GM12891 (cell line): ENCODE measurements around the gene DDX47.
"Not testable (repeated sequence)": the region's sequence is repeated elsewhere in the genome, so short reads cannot be mapped to it uniquely, and the experiment has no call there.

ENCODE experiments used
- DNase-seq: peaks from one replicate; pipeline ENCODE4 v3.0.0; 2011; ENCODE audit warnings: low spot score; ENCODE audit not compliant: insufficient read length
- FAIRE-seq: peaks from 2 replicates; lab custom pipeline; 2011; peaks lifted over from hg19 to GRCh38; lab: Jason Lieb, UNC
- PAX5 ChIP-seq: IDR thresholded peaks from 2 replicates; pipeline ENCODE4 v1.6.1; 2011; ENCODE audit warnings: low read length, moderate library complexity, mild to moderate bottlenecking; ENCODE audit not compliant: insufficient read depth, severe bottlenecking
- POLR2A ChIP-seq: IDR thresholded peaks from 2 replicates; pipeline ENCODE4 v1.6.1; 2011; ENCODE audit warnings: low read depth, low read length, control low read depth
- POLR2AphosphoS5 ChIP-seq: IDR thresholded peaks from 2 replicates; pipeline ENCODE4 v1.6.1; 2011; ENCODE audit warnings: low read depth, low read length, control low read depth
- POU2F2 ChIP-seq: IDR thresholded peaks from 2 replicates; pipeline ENCODE4 v1.6.1; 2011; ENCODE audit warnings: low read depth, mild to moderate bottlenecking, control low read depth, low read length, moderate library complexity
- SPI1 ChIP-seq: IDR thresholded peaks from 2 replicates; pipeline ENCODE4 v1.6.1; 2011; ENCODE audit warnings: low read depth, low read length, control low read depth
- TAF1 ChIP-seq: IDR thresholded peaks from 2 replicates; pipeline ENCODE4 v1.6.1; 2011; ENCODE audit warnings: low read depth, low read length, control low read depth

The DDX47 gene

DNA sequence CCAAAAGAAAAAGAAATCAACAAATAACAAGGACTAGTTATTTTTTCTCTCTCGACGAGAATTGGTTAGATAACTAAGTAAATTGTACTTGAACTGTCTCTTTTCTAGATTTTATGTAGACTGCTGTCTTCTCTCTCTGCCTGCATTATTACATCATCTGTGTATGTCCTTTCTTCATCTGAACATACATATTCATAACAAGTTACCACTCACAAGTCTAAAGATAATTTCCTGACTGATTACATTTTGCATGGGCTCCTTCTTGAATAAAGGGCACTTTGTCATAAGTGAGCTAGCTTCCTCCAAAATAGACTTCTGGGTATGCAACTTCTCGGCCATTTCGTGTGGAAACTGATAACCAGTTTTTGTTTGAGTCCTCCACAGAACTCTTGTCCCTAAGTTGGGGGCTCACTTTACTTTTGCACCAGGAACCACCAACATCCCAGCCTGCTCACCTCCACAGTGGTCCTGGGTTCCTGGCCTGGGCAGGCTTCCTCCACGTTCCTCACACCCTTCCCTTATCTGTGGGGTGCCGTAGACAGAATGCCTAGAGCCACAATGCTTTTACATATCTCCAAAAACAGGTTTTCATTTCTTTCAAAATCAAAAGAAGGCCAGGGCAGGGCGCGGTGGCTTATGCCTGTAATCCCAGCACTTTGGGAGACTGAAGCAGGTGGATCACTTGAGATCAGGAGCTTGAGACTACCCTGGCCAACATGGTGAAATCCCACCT lies 6.2 kb upstream of the DDX47 start:
- TF ChIP-seq POLR2AphosphoS5 = no peak
- no peak for TF ChIP-seq PAX5
- no peak for TF ChIP-seq TAF1
- no peak for TF ChIP-seq SPI1
- TF ChIP-seq POLR2A = no peak
- no peak for TF ChIP-seq POU2F2
- FAIRE-seq = no peak
- no peak for DNase-seq

DNA sequence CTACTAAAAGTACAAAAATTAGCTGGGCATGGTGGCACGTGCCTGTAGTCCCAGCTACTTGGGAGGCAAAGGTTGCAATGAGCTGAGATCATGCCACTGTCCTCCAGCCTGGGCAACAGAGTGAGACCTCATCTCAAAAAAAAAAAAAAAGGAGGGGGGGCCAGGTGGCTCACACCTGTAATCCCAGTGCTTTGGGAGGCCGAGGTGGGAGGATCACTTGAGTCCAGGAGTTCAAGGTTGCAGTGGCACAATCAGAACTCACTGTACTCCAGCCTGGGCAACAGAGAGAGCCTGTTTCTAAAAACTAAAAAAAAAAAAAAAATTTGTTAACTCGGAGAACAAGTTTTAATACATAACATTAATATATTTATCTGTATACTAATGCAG lies 5.6 kb upstream of the DDX47 start:
- FAIRE-seq, DNase-seq: not testable (repeated sequence)

- no peak for DNase-seq
- FAIRE-seq = peak; percentile 83
- TF ChIP-seq SPI1 = peak; percentile 31; the same call in 1 of the 2 replicates
- TF ChIP-seq TAF1 = peak; percentile 21; the same call in 1 of the 2 replicates
- TF ChIP-seq POLR2A = no peak
- 0 out of 2 replicates have a peak, but pooled peaks have one; percentile 36 for TF ChIP-seq POU2F2
Observed at GRCh38 chr12:12807970-12808702, 5.0 kb upstream of the DDX47 start.

DNA sequence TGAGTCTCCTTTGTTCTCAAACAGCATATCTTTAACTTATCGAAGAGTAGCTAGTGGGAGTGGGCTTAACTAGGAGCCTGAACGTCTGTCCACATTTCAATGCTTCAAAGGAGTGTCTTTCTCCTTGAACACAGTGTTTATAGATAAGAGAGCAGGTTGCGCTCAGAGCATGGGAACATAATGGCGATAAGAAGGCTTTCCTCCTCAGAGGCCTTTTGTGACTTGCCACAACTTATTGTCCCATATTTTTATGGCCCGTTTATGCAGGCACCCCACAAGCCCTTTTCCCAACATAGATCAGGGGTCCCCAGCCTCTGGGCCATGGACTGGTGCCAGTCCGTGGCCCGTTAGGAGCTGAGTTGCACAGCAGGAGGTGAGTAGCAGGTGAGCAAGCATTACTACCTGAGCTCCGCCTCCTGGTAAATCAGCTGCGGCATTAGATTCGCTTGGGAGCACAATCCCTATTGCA lies 2.6 kb upstream of the DDX47 start:
- FAIRE-seq = no peak
- DNase-seq = no peak
- TF ChIP-seq POLR2A = no peak
- no peak for TF ChIP-seq POU2F2
- no peak for TF ChIP-seq PAX5
- no peak for TF ChIP-seq SPI1
- TF ChIP-seq POLR2AphosphoS5 = no peak
- no peak for TF ChIP-seq TAF1

DNA sequence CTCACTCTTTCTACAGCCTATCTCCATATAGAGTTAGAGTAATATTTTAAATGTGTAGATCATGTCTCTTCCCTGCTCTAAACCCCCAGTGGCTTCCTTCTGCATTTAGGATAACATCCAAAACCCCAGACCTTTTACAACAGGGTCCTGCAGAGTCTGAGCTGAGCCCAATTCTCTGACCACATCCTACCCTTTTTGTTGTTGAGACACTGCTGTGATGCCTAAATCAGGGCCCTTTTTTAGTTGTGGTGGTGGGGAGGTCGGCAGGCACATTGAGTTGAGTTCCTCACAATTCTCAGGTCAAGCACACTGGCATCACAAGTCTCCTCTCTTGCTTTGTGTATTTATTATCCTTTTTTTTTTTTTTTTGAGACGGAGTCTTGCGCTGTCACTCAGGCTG lies 1.8 kb upstream of the DDX47 start:
- DNase-seq = no peak
- TF ChIP-seq PAX5 (no peak), TAF1 (no peak), POLR2A (no peak), POLR2AphosphoS5 (no peak), POU2F2 (no peak), SPI1 (no peak)
- no peak for FAIRE-seq

DNA sequence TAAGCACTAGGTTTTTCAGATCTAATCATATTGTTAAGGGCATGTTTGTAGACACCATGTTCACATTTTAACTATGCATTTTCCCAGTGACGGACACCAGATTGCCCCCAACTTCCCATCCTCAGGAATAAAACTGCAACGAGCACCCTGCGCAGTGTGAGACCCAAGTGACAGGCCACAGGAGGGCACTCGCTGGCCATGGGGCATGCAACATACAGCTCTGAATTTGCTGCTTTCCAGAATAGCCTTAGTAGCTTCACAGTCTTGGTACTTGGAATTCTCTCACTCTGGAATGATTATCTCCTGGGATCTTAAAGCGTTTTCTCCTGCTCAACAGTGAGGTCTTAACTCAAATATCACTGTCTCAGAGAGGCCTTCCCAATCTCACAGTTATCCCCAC lies 972 bp upstream of the DDX47 start:
- no peak for FAIRE-seq
- no peak for TF ChIP-seq PAX5
- TF ChIP-seq POU2F2 = no peak
- no peak for TF ChIP-seq SPI1
- no peak for TF ChIP-seq POLR2AphosphoS5
- no peak for DNase-seq

- DNase-seq = no peak
- FAIRE-seq = peak; percentile 13
- TF ChIP-seq POLR2A (no peak), SPI1 (no peak), TAF1 (no peak), POLR2AphosphoS5 (no peak), PAX5 (no peak), POU2F2 (no peak)
Observed at GRCh38 chr12:12812618-12813119, 477 bp upstream of the DDX47 start.

DNA sequence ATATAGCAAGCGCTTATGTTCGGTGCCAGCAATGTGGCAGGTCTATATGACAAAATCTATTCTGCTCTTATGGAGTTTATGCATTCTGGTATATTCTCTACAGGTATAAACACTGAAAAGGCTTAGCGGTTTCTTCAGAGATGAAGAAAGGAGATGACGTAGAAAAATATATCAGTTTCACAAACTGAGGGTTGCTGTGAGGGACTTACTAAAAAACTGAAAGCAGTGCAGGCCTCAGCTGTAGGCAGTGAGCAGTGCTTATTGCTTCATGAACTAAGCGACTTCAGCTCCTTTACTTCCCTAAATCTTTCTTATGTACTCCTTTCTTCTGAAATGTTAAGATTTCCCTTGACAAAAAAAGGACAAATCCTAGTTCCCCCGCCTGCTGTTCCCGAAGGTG lies 4.5 kb downstream of the DDX47 start:
- FAIRE-seq (no peak), DNase-seq (no peak)
- TF ChIP-seq POLR2A (no peak), SPI1 (no peak), POU2F2 (no peak), TAF1 (no peak), POLR2AphosphoS5 (no peak), PAX5 (no peak)

- TF ChIP-seq POLR2A = no peak
- TF ChIP-seq SPI1 = no peak
- TF ChIP-seq POLR2AphosphoS5 = no peak
- FAIRE-seq (no peak), DNase-seq (no peak)
Observed at GRCh38 chr12:12818701-12819100, 5.6 kb downstream of the DDX47 start.

- DNase-seq (no peak), FAIRE-seq (no peak)
- TF ChIP-seq SPI1 (no peak), TAF1 (no peak), PAX5 (no peak)
Observed at GRCh38 chr12:12819221-12819620, 6.1 kb downstream of the DDX47 start.
